ENCODE results near the gene PON2. TPM values are rescaled to one million over a fixed set of nuclear protein-coding genes. Genes with fewer than 3 reads are reported as not detected.

PON2 gene
- polyA plus RNA-seq, 1 donor from 2014 or later = 23.1 TPM

DNA sequence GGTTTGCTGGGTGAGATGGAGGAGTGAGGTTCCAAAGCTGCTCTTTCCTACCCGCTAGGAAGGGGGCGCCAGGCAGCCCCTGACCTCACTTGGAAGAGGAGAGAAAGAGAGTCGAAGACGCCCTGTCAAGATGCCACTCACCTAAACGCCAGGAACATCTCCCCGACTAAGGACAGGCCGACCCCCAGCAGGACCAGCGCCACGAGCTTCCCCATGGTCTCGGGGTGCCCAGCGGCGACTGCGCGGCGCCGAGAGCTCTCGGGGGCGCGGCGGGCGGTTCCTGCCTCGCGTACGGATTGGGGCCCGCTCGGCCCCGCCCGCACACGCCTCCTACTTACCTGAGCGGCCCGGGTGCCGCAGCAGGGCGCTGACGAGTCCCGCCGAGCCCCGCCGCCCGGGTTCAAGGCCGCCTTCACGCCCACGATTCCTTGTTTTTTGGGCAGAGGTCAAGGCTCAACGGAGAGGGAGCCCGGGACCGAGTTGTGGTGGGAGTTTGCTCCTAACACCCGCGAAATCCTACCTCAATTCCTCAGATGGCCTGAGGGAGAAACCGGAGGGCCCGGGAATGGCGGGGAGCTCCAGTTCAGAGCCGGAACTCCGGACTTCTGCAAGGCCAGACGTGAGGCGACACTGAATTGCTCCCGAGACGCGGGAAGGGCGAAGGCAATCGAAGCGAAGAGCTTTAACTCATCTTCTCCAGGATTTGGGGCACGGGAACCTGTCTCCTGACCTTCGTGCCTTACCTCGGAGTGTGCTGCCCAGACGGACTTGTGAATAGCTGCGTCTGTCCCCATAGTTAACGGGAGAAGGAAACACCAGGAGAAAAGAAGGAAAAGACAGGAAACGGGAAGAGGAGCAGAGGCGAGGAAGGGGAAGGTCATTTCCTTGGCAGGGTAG is 38.4 kb downstream of the PON2 start, which contains the start of gene PON3:
PON3 (minus strand) TSS at position 240 of the 897 bp plus-strand sequence; CDS start at position 215, 25 bp downstream.
- Histone ChIP-seq H4K20me1 (ENCODE audit: insufficient read depth) (no peaks in the 10 kb centered on the region), H3K36me3 (ENCODE audit: insufficient read depth, low read length) (no peaks in the 10 kb centered on the region), H3K4me2 (ENCODE audit: low read length) (no peak within 1 kb of the TSS), H3K4me3 (ENCODE audit: low read length) (no peak within 1 kb of the TSS), H3K27me3 (ENCODE audit: insufficient read depth, low read depth, low read length) (no peaks in the 10 kb centered on the region), H3K9me2 (ENCODE audit: insufficient read depth, low read length) (no peaks in the 10 kb centered on the region), H3F3A (ENCODE audit: insufficient read depth, low read length, poor library complexity, severe bottlenecking) (no peaks in the 10 kb centered on the region), H3K9me3 (ENCODE audit: low read length) (no peaks in the 10 kb centered on the region), H3K79me2 (replicated peaks; ENCODE audit: insufficient read depth, low read length) (no peaks in the 10 kb centered on the region), H3K27ac (ENCODE audit: low read length) (no peak within 1 kb of the TSS), H3K9ac (ENCODE audit: low read length) (no peak within 1 kb of the TSS), H2AFZ (ENCODE audit: low read depth, low read length) (no peak within 1 kb of the TSS)
- TF ChIP-seq CTCF (IDR thresholded peaks at IDR 0.05; ENCODE audit: poor library complexity, severe bottlenecking) (no peak), POLR2AphosphoS5 (IDR thresholded peaks at IDR 0.05) (no peak), TAF1 (IDR thresholded peaks at IDR 0.05; ENCODE audit: low read depth) (no peak), EZH2 (IDR thresholded peaks at IDR 0.05; ENCODE audit: borderline replicate concordance, insufficient read depth, low read length, poor library complexity, severe bottlenecking) (no peak), EP300 (conservative IDR thresholded peaks at IDR 0.05; ENCODE audit: poor library complexity, severe bottlenecking) (no peak), REST (IDR thresholded peaks at IDR 0.05; ENCODE audit: borderline replicate concordance) (no peak), SMC3 (conservative IDR thresholded peaks at IDR 0.05; ENCODE audit: poor library complexity) (no peak), MXI1 (conservative IDR thresholded peaks at IDR 0.05; ENCODE audit: poor library complexity, severe bottlenecking) (no peak), RAD21 (conservative IDR thresholded peaks at IDR 0.05) (no peak)

DNA sequence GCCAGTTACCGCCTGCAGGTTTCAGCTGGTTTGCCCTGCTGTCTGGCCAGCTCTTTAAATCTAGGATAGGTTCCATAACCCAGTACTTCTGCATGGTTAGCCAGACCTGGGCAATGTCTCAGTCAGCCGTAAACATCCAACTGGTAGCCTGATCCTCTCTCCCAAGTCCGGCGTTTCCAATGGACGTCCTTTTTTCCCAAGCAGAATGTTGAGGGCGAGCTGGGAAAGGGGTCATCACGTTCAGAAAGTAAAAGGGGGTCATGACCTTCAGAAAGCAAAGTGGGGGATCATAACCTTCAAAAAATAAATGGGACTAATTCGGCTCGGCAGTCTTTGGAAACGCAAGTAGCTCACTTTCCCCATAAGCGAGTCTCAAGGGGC is 39.1 kb downstream of the PON2 start:
- H3K27ac ChIP-seq (ENCODE audit: low read length) = no peak overlapping the region
- no peaks in the 10 kb centered on the region for H3F3A ChIP-seq (ENCODE audit: insufficient read depth, low read length, poor library complexity, severe bottlenecking)
- no peaks in the 10 kb centered on the region for H3K27me3 ChIP-seq (ENCODE audit: insufficient read depth, low read depth, low read length)
- H3K9ac ChIP-seq (ENCODE audit: low read length) = no peak overlapping the region
- H3K9me3 ChIP-seq (ENCODE audit: low read length) = no peaks in the 10 kb centered on the region
- no peaks in the 10 kb centered on the region for H3K9me2 ChIP-seq (ENCODE audit: insufficient read depth, low read length)
- H3K79me2 ChIP-seq (replicated peaks; ENCODE audit: insufficient read depth, low read length) = no peaks in the 10 kb centered on the region
- no peaks in the 10 kb centered on the region for H4K20me1 ChIP-seq (ENCODE audit: insufficient read depth)
- H3K4me3 ChIP-seq (ENCODE audit: low read length) = no peak overlapping the region
- no peak overlapping the region for H3K4me2 ChIP-seq (ENCODE audit: low read length)
- no peak overlapping the region for H2AFZ ChIP-seq (ENCODE audit: low read depth, low read length)
- no peaks in the 10 kb centered on the region for H3K36me3 ChIP-seq (ENCODE audit: insufficient read depth, low read length)
- TF ChIP-seq TAF1 (IDR thresholded peaks at IDR 0.05; ENCODE audit: low read depth) = no peak
- no peak for TF ChIP-seq EZH2 (IDR thresholded peaks at IDR 0.05; ENCODE audit: borderline replicate concordance, insufficient read depth, low read length, poor library complexity, severe bottlenecking)
- TF ChIP-seq REST (IDR thresholded peaks at IDR 0.05; ENCODE audit: borderline replicate concordance) = no peak
- TF ChIP-seq SMC3 (conservative IDR thresholded peaks at IDR 0.05; ENCODE audit: poor library complexity) = no peak
- TF ChIP-seq MXI1 (conservative IDR thresholded peaks at IDR 0.05; ENCODE audit: poor library complexity, severe bottlenecking) = no peak
- TF ChIP-seq RAD21 (conservative IDR thresholded peaks at IDR 0.05) = no peak
- TF ChIP-seq CTCF (IDR thresholded peaks at IDR 0.05; ENCODE audit: poor library complexity, severe bottlenecking) = no peak
- TF ChIP-seq POLR2AphosphoS5 (IDR thresholded peaks at IDR 0.05) = no peak
- no peak for TF ChIP-seq EP300 (conservative IDR thresholded peaks at IDR 0.05; ENCODE audit: poor library complexity, severe bottlenecking)
